HEK293 (cell line): ENCODE data around the gene PAXX.

Experiments
- EGR2 ChIP-seq: fragments of 450-650 bp; formaldehyde crosslinking; IDR thresholded peaks from 2 replicates; pipeline ENCODE4 v1.5.1; 2016; ENCODE audit warnings: low read depth, missing biosample characterization, missing genetic modification characterization
- KLF10 ChIP-seq: fragments of 450-650 bp; IDR thresholded peaks from 2 replicates; pipeline ENCODE4 v1.5.1; 2018; ENCODE audit warnings: missing biosample characterization, mild to moderate bottlenecking, missing genetic modification characterization
- KLF7 ChIP-seq: fragments of 450-650 bp; formaldehyde crosslinking; IDR thresholded peaks from 2 replicates; pipeline ENCODE4 v1.5.1; 2016; ENCODE audit warnings: missing biosample characterization, missing genetic modification characterization, borderline replicate concordance
- MZF1 ChIP-seq: fragments of 450-650 bp; formaldehyde crosslinking; IDR thresholded peaks from 2 replicates; pipeline ENCODE4 v1.5.1; 2017; ENCODE audit warnings: missing biosample characterization, missing genetic modification characterization, borderline replicate concordance
- WT1 ChIP-seq: fragments of 450-650 bp; formaldehyde crosslinking; IDR thresholded peaks from 2 replicates; pipeline ENCODE4 v1.5.1; 2016; ENCODE audit warnings: missing biosample characterization, missing genetic modification characterization
- ZBTB20 ChIP-seq: fragments of 450-650 bp; formaldehyde crosslinking; IDR thresholded peaks from 2 replicates; pipeline ENCODE4 v1.5.1; 2016; ENCODE audit warnings: missing biosample characterization, missing genetic modification characterization
- ZNF140 ChIP-seq: fragments of 450-650 bp; formaldehyde crosslinking; IDR thresholded peaks from 2 replicates; pipeline ENCODE4 v1.5.1; 2016; ENCODE audit warnings: missing biosample characterization, missing genetic modification characterization
- ZNF16 ChIP-seq: fragments of 450-650 bp; formaldehyde crosslinking; IDR thresholded peaks from 2 replicates; pipeline ENCODE4 v1.5.1; 2016; ENCODE audit warnings: low read depth, missing biosample characterization, missing genetic modification characterization
- ZNF221 ChIP-seq: fragments of 450-650 bp; formaldehyde crosslinking; IDR thresholded peaks from 2 replicates; pipeline ENCODE4 v1.5.1; 2017; ENCODE audit warnings: missing biosample characterization, missing genetic modification characterization, borderline replicate concordance
- ZNF292 ChIP-seq: fragments of 450-650 bp; formaldehyde crosslinking; IDR thresholded peaks from 2 replicates; pipeline ENCODE4 v1.5.1; 2016; ENCODE audit warnings: low read depth, missing biosample characterization, missing genetic modification characterization, borderline replicate concordance
- ZNF324 ChIP-seq: fragments of 450-650 bp; formaldehyde crosslinking; IDR thresholded peaks from 2 replicates; pipeline ENCODE4 v1.5.1; 2016; ENCODE audit warnings: missing biosample characterization, missing genetic modification characterization
- ZNF354C ChIP-seq: fragments of 450-650 bp; formaldehyde crosslinking; IDR thresholded peaks from 2 replicates; pipeline ENCODE4 v1.5.1; 2016; ENCODE audit warnings: missing biosample characterization, missing genetic modification characterization, low read depth, borderline replicate concordance
- ZNF48 ChIP-seq: fragments of 450-650 bp; formaldehyde crosslinking; IDR thresholded peaks from 2 replicates; pipeline ENCODE4 v1.5.1; 2016; ENCODE audit warnings: missing biosample characterization, missing genetic modification characterization
- ZNF571 ChIP-seq: fragments of 450-650 bp; formaldehyde crosslinking; IDR thresholded peaks from 2 replicates; pipeline ENCODE4 v1.5.0; 2017; ENCODE audit warnings: missing biosample characterization, missing genetic modification characterization
- ZNF621 ChIP-seq: fragments of 450-650 bp; formaldehyde crosslinking; IDR thresholded peaks from 2 replicates; pipeline ENCODE4 v1.5.1; 2017; ENCODE audit warnings: missing biosample characterization, missing genetic modification characterization
- ZNF670 ChIP-seq: fragments of 450-650 bp; formaldehyde crosslinking; IDR thresholded peaks from 2 replicates; pipeline ENCODE4 v1.5.1; 2016; ENCODE audit warnings: missing biosample characterization, missing genetic modification characterization, low read depth
- ZNF768 ChIP-seq: fragments of 450-650 bp; formaldehyde crosslinking; IDR thresholded peaks from 2 replicates; pipeline ENCODE4 v1.5.1; 2018; ENCODE audit warnings: missing biosample characterization, mild to moderate bottlenecking, missing genetic modification characterization
- ZNF777 ChIP-seq: fragments of 450-650 bp; formaldehyde crosslinking; IDR thresholded peaks from 2 replicates; pipeline ENCODE4 v1.5.1; 2017; ENCODE audit warnings: missing biosample characterization, missing genetic modification characterization, borderline replicate concordance
- ZNF791 ChIP-seq: fragments of 450-650 bp; formaldehyde crosslinking; IDR thresholded peaks from 2 replicates; pipeline ENCODE4 v1.5.1; 2016; ENCODE audit warnings: missing biosample characterization, missing genetic modification characterization
- ZNF837 ChIP-seq: fragments of 450-650 bp; formaldehyde crosslinking; IDR thresholded peaks from 2 replicates; pipeline ENCODE4 v1.5.1; 2016; ENCODE audit warnings: missing biosample characterization, missing genetic modification characterization
- ZSCAN30 ChIP-seq: fragments of 450-650 bp; IDR thresholded peaks from 2 replicates; pipeline ENCODE4 v1.5.1; 2018; ENCODE audit warnings: missing biosample characterization, mild to moderate bottlenecking, missing genetic modification characterization, moderate library complexity
- TF ChIP-seq, protein P1 (sequence below): fragments of 450-650 bp; formaldehyde crosslinking; IDR thresholded peaks from 2 replicates; pipeline ENCODE4 v1.5.1; 2017; ENCODE audit warnings: missing biosample characterization, mild to moderate bottlenecking, missing genetic modification characterization, moderate library complexity
- TF ChIP-seq, protein P2 (sequence below): fragments of 450-650 bp; formaldehyde crosslinking; IDR thresholded peaks from 2 replicates; pipeline ENCODE4 v1.5.1; 2017; ENCODE audit warnings: missing biosample characterization, missing genetic modification characterization
- TF ChIP-seq, protein P3 (sequence below): fragments of 450-650 bp; formaldehyde crosslinking; IDR thresholded peaks from 2 replicates; pipeline ENCODE4 v1.5.1; 2016; ENCODE audit warnings: missing biosample characterization, missing genetic modification characterization, borderline replicate concordance
- TF ChIP-seq, protein P4 (sequence below): fragments of 450-650 bp; formaldehyde crosslinking; IDR thresholded peaks from 2 replicates; pipeline ENCODE4 v1.5.1; 2016; ENCODE audit warnings: missing biosample characterization, missing genetic modification characterization
- TF ChIP-seq, protein P5 (sequence below): fragments of 450-650 bp; formaldehyde crosslinking; IDR thresholded peaks from 2 replicates; pipeline ENCODE4 v1.5.1; 2017; ENCODE audit warnings: missing biosample characterization, missing genetic modification characterization

Gene PAXX

DNA sequence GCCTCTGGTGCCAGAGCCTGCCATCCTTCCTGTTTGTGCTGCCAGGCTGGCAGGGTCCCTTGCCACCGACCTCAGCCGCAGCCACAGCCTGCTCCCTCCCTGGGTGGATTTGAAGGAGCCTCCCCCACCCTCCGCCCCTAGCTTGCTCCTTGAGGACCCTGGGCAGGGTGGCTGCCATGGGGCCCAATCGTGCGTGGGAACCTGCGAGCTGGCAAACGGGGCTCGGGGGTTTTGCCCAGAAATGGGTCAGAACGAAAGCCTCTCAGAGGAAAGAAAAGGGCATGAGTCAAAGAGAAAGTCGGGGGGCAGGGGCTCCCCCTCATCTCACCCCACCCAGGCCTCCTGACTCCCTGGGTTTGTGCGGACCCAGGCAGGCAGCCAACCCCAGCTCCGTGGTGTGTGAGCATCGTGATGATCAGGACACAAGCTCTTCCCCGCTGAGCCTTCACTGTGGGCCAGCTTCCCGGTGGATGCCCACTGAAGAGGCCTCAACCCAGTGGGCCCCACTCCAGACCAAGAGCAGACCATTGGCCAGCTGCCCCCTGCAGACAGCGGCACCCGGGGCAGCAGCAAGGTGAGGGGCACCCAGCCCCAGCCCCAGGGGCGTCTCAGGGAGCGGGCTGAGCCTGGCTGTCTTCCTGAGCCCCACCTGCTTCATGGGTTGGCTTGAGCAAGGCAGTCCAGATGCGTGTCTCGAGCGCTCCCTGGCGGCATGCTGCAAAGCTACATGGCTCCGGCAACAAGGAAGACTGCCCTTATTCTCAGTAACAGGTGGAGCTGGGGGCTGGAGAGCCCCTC lies 42.7 kb downstream of the PAXX start (continued):
- TF ChIP-seq ZNF48 (tag by site-specific recombination): no peak
- TF ChIP-seq, protein P1, sequence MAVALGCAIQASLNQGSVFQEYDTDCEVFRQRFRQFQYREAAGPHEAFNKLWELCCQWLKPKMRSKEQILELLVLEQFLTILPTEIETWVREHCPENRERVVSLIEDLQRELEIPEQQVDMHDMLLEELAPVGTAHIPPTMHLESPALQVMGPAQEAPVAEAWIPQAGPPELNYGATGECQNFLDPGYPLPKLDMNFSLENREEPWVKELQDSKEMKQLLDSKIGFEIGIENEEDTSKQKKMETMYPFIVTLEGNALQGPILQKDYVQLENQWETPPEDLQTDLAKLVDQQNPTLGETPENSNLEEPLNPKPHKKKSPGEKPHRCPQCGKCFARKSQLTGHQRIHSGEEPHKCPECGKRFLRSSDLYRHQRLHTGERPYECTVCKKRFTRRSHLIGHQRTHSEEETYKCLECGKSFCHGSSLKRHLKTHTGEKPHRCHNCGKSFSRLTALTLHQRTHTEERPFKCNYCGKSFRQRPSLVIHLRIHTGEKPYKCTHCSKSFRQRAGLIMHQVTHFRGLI (tag by site-specific recombination): 0 out of 2 replicates have a peak, but pooled peaks have one; percentile 24
- TF ChIP-seq ZNF670: no peak
- TF ChIP-seq ZNF777 (tag by site-specific recombination): no peak
- no peak for TF ChIP-seq ZSCAN30
- no peak for TF ChIP-seq EGR2
- no peak for TF ChIP-seq ZNF571
- TF ChIP-seq, protein P2, sequence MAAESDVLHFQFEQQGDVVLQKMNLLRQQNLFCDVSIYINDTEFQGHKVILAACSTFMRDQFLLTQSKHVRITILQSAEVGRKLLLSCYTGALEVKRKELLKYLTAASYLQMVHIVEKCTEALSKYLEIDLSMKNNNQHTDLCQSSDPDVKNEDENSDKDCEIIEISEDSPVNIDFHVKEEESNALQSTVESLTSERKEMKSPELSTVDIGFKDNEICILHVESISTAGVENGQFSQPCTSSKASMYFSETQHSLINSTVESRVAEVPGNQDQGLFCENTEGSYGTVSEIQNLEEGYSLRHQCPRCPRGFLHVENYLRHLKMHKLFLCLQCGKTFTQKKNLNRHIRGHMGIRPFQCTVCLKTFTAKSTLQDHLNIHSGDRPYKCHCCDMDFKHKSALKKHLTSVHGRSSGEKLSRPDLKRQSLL (tag by site-specific recombination): no peak
- TF ChIP-seq ZNF791: no peak
- TF ChIP-seq MZF1 (tag by site-specific recombination): no peak
- TF ChIP-seq, protein P3, sequence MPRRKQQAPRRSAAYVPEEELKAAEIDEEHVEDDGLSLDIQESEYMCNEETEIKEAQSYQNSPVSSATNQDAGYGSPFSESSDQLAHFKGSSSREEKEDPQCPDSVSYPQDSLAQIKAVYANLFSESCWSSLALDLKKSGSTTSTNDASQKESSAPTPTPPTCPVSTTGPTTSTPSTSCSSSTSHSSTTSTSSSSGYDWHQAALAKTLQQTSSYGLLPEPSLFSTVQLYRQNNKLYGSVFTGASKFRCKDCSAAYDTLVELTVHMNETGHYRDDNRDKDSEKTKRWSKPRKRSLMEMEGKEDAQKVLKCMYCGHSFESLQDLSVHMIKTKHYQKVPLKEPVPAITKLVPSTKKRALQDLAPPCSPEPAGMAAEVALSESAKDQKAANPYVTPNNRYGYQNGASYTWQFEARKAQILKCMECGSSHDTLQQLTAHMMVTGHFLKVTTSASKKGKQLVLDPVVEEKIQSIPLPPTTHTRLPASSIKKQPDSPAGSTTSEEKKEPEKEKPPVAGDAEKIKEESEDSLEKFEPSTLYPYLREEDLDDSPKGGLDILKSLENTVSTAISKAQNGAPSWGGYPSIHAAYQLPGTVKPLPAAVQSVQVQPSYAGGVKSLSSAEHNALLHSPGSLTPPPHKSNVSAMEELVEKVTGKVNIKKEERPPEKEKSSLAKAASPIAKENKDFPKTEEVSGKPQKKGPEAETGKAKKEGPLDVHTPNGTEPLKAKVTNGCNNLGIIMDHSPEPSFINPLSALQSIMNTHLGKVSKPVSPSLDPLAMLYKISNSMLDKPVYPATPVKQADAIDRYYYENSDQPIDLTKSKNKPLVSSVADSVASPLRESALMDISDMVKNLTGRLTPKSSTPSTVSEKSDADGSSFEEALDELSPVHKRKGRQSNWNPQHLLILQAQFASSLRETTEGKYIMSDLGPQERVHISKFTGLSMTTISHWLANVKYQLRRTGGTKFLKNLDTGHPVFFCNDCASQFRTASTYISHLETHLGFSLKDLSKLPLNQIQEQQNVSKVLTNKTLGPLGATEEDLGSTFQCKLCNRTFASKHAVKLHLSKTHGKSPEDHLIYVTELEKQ (tag by site-specific recombination): no peak
- TF ChIP-seq, protein P4, sequence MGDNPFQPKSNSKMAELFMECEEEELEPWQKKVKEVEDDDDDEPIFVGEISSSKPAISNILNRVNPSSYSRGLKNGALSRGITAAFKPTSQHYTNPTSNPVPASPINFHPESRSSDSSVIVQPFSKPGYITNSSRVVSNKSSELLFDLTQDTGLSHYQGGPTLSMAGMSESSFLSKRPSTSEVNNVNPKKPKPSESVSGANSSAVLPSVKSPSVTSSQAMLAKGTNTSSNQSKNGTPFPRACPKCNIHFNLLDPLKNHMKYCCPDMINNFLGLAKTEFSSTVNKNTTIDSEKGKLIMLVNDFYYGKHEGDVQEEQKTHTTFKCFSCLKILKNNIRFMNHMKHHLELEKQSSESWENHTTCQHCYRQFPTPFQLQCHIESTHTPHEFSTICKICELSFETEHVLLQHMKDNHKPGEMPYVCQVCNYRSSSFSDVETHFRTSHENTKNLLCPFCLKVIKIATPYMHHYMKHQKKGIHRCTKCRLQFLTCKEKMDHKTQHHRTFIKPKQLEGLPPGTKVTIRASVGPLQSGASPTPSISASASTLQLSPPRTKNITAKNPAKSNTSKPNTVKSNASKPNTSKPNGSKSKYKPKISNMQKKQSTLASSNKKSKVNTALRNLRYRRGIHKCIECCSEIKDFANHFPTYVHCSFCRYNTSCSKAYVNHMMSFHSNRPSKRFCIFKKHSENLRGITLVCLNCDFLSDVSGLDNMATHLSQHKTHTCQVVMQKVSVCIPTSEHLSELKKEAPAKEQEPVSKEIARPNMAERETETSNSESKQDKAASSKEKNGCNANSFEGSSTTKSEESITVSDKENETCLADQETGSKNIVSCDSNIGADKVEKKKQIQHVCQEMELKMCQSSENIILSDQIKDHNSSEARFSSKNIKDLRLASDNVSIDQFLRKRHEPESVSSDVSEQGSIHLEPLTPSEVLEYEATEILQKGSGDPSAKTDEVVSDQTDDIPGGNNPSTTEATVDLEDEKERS (tag by site-specific recombination): no peak
- no peak for TF ChIP-seq ZBTB20 (tag by site-specific recombination)
- TF ChIP-seq KLF10 (tag by site-specific recombination): no peak; the same call in 1 of the 2 replicates
- TF ChIP-seq ZNF16 (tag by site-specific recombination): no peak
- TF ChIP-seq ZNF837: no peak
- TF ChIP-seq ZNF140: no peak
- TF ChIP-seq ZNF621: no peak
- no peak for TF ChIP-seq ZNF324 (tag by site-specific recombination)
- no peak for TF ChIP-seq ZNF221 (tag by site-specific recombination)
- TF ChIP-seq KLF7: no peak
- TF ChIP-seq WT1 (tag by site-specific recombination): 0 out of 2 replicates have a peak, but pooled peaks have one; percentile 9
- TF ChIP-seq ZNF292 (tag by site-specific recombination): no peak
- no peak for TF ChIP-seq ZNF354C (tag by site-specific recombination)
- TF ChIP-seq ZNF768 (tag by site-specific recombination): no peak
- TF ChIP-seq, protein P5, sequence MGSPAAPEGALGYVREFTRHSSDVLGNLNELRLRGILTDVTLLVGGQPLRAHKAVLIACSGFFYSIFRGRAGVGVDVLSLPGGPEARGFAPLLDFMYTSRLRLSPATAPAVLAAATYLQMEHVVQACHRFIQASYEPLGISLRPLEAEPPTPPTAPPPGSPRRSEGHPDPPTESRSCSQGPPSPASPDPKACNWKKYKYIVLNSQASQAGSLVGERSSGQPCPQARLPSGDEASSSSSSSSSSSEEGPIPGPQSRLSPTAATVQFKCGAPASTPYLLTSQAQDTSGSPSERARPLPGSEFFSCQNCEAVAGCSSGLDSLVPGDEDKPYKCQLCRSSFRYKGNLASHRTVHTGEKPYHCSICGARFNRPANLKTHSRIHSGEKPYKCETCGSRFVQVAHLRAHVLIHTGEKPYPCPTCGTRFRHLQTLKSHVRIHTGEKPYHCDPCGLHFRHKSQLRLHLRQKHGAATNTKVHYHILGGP: no peak
